OCI-LY1 (cell line): Measurements from ENCODE around the gene LPCAT1.
"Not testable (repeated sequence)": the region's sequence is repeated elsewhere in the genome, so short reads cannot be mapped to it uniquely, and the experiment has no call there.

Experiments used
- H2AFZ ChIP-seq: fragments of 200-600 bp; sonication (generic), shearing (Covaris generic); 2 replicates; pipeline ENCODE4 v1.6.0; 2014; ENCODE audit warnings: antibody characterized with exemption, mild to moderate bottlenecking, low read length
- H3F3A ChIP-seq: fragments of 200-600 bp; sonication (generic), shearing (Covaris generic); 2 replicates; pipeline ENCODE4 v1.6.0; 2014; ENCODE audit warnings: mild to moderate bottlenecking, antibody characterized with exemption, low read length, moderate library complexity; ENCODE audit not compliant: insufficient read depth
- H3K27ac ChIP-seq: fragments of 200-600 bp; sonication (generic); 2 replicates; pipeline ENCODE4 v1.5.1; 2014; ENCODE audit warnings: low read length, mixed run types, mild to moderate bottlenecking, low read depth; ENCODE audit not compliant: poor library complexity, severe bottlenecking
- H3K27me3 ChIP-seq: fragments of 200-600 bp; sonication (generic); 2 replicates; pipeline ENCODE4 v1.6.0; 2014; ENCODE audit warnings: antibody characterized with exemption, mild to moderate bottlenecking, low read length, moderate library complexity; ENCODE audit not compliant: insufficient read depth
- H3K36me3 ChIP-seq: fragments of 200-600 bp; sonication (generic); 2 replicates; pipeline ENCODE4 v1.6.1; 2014; ENCODE audit warnings: mild to moderate bottlenecking, antibody characterized with exemption, low read length, moderate library complexity, mixed read lengths; ENCODE audit not compliant: insufficient read depth
- H3K4me1 ChIP-seq: fragments of 200-600 bp; sonication (generic); 2 replicates; pipeline ENCODE4 v1.5.1; 2014; ENCODE audit warnings: mild to moderate bottlenecking, low read length, moderate library complexity; ENCODE audit not compliant: insufficient read depth, severe bottlenecking
- H3K4me2 ChIP-seq: fragments of 200-600 bp; sonication (generic), shearing (Covaris generic); 2 replicates; pipeline ENCODE4 v1.6.1; 2014; ENCODE audit warnings: low read length
- H3K4me3 ChIP-seq: fragments of 200-600 bp; sonication (generic); 2 replicates; pipeline ENCODE4 v1.5.1; 2014; ENCODE audit warnings: low read length, low read depth, mild to moderate bottlenecking, mixed read lengths; ENCODE audit not compliant: poor library complexity, severe bottlenecking
- H3K79me2 ChIP-seq: fragments of 200-600 bp; shearing (Covaris generic); 2 replicates; pipeline ENCODE4 v1.6.1; 2016; ENCODE audit warnings: mixed run types, low read length, mixed read lengths; ENCODE audit not compliant: insufficient read depth
- H3K9ac ChIP-seq: fragments of 200-600 bp; sonication (generic), shearing (Covaris generic); 2 replicates; pipeline ENCODE4 v1.6.1; 2014; ENCODE audit warnings: mild to moderate bottlenecking, low read length, mixed read lengths
- H3K9me2 ChIP-seq: fragments of 200-600 bp; sonication (generic), shearing (Covaris generic); 2 replicates; pipeline ENCODE4 v1.6.1; 2014; ENCODE audit warnings: low read depth, mild to moderate bottlenecking, low read length, mixed read lengths
- H3K9me3 ChIP-seq: fragments of 200-600 bp; shearing (Covaris generic); 2 replicates; pipeline ENCODE4 v1.6.1; 2014; ENCODE audit warnings: low read length, mixed read lengths
- H4K20me1 ChIP-seq: fragments of 200-600 bp; sonication (generic), shearing (Covaris generic); 2 replicates; pipeline ENCODE4 v1.6.0; 2016; ENCODE audit warnings: mild to moderate bottlenecking, low read length; ENCODE audit not compliant: insufficient read depth
- CTCF ChIP-seq: fragments of 200-600 bp; sonication (generic), shearing (Covaris generic); IDR thresholded peaks from 2 replicates; pipeline ENCODE4 v1.5.1; 2017; ENCODE audit warnings: mild to moderate bottlenecking, antibody characterized with exemption, low read length, moderate library complexity, mixed read lengths
- EZH2 ChIP-seq: fragments of 200-600 bp; sonication (generic), shearing (Covaris generic); IDR thresholded peaks from 2 replicates; pipeline ENCODE4 v1.8.0; 2017; ENCODE audit warnings: borderline replicate concordance, mixed run types, mild to moderate bottlenecking, antibody characterized with exemption, low read length, moderate library complexity, mixed read lengths

LPCAT1 gene

GRCh38 chr5:1507014-1507375, 16.8 kb downstream of the LPCAT1 start:
- Histone ChIP-seq H2AFZ (no peak overlapping the region), H3K4me1 (peaks cover 27% of the 10 kb centered on the region), H3K9ac (no peak overlapping the region), H3K27ac (no peak overlapping the region), H3K36me3 (peaks cover 9% of the 10 kb centered on the region), H3K9me2 (no peaks in the 10 kb centered on the region), H3K9me3 (no peaks in the 10 kb centered on the region), H3K79me2 (no peaks in the 10 kb centered on the region), H4K20me1 (no peaks in the 10 kb centered on the region), H3K4me2 (no peak overlapping the region), H3K27me3 (no peaks in the 10 kb centered on the region), H3F3A (peaks cover 5% of the 10 kb centered on the region; the same call in 1 of the 2 replicates), H3K4me3 (no peak overlapping the region)
- TF ChIP-seq CTCF, result no peak
- TF ChIP-seq EZH2, result no peak

DNA sequence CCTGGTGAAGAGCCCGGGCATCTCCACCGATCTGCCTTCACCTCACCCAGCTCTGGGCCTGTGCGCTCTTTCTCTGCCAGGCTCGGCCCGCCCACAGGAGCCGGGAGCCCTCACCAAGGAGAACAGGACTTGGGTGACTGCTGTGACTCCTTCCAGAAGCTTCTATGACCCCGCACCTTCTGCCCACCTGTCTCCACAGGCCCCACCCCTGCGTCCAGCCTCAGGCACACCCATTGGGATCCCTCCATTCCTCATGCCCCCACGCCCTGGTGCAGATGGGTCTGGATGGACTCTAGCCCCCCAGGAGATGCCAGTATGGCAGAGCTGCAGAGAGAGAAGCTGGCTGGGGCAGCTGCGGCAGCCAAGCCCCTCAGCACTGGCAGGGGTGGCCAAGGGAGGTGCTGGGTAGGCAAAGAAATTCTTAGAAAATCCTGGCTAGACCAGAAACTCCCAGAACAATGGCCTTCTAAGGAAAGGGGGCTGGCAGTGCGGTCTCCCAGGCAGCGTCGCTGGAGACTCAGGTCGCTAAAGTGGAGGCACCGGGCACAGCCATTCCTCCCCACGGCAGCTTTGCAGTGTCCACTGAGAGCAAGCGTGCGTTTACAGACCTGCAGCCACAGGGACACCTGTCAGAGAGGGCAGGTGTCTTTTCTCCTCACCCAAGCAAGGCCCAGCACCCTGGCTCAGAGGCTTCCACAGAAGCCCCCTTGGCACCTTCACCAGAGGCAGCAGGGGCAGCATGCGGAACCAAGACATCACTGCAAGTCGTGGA, 17.3 kb downstream of the LPCAT1 start:
- no peaks in the 10 kb centered on the region for H3K9me3 ChIP-seq
- H2AFZ ChIP-seq, result no peak overlapping the region
- no peak overlapping the region for H3K4me3 ChIP-seq
- peaks cover 9% of the 10 kb centered on the region for H3K36me3 ChIP-seq
- no peaks in the 10 kb centered on the region for H3K9me2 ChIP-seq
- peaks cover 5% of the 10 kb centered on the region; the same call in 1 of the 2 replicates for H3F3A ChIP-seq
- H3K4me1 ChIP-seq, result peaks cover 30% of the 10 kb centered on the region
- H3K27me3 ChIP-seq, result no peaks in the 10 kb centered on the region
- no peaks in the 10 kb centered on the region for H3K79me2 ChIP-seq
- TF ChIP-seq EZH2, result no peak
- no peak for TF ChIP-seq CTCF
- H4K20me1 ChIP-seq, result no peaks in the 10 kb centered on the region
- H3K4me2 ChIP-seq, result no peak overlapping the region
- H3K27ac ChIP-seq, result no peak overlapping the region
- no peak overlapping the region for H3K9ac ChIP-seq

GRCh38 chr5:1505506-1506241, 18.1 kb downstream of the LPCAT1 start:
- Histone ChIP-seq H3K27me3 (no peaks in the 10 kb centered on the region), H3K9me2 (no peaks in the 10 kb centered on the region), H3F3A (peaks cover 5% of the 10 kb centered on the region; the same call in 1 of the 2 replicates), H3K36me3 (peaks cover 5% of the 10 kb centered on the region), H3K9ac (no peak overlapping the region), H4K20me1 (no peaks in the 10 kb centered on the region), H3K79me2 (no peaks in the 10 kb centered on the region), H3K4me2 (no peak overlapping the region), H3K4me3 (no peak overlapping the region), H2AFZ (no peak overlapping the region), H3K27ac (no peak overlapping the region), H3K4me1 (peaks cover 30% of the 10 kb centered on the region), H3K9me3 (no peaks in the 10 kb centered on the region)
- no peak for TF ChIP-seq EZH2
- no peak for TF ChIP-seq CTCF

GRCh38 chr5:1505089-1505488, 18.7 kb downstream of the LPCAT1 start:
- not testable (repeated sequence) for H3K4me2 ChIP-seq, H3K9me3 ChIP-seq, H3K9me2 ChIP-seq, H3K4me3 ChIP-seq, H3K79me2 ChIP-seq, H3K27me3 ChIP-seq, H3K9ac ChIP-seq, H2AFZ ChIP-seq, H3F3A ChIP-seq, H4K20me1 ChIP-seq, H3K36me3 ChIP-seq, H3K27ac ChIP-seq
- H3K4me1 ChIP-seq, result peaks cover 30% of the 10 kb centered on the region
